Measurements from ENCODE around the gene GALNT13. TPM values are rescaled to one million over a fixed set of nuclear protein-coding genes. Genes with fewer than 3 reads are reported as not detected.

Gene GALNT13
- total RNA-seq, 1 donor from 2014 or later, result not detected

- H3K4me1 Mint-ChIP-seq (ENCODE audit: low read depth), result no peaks in the 10 kb centered on the region
- H3K36me3 Mint-ChIP-seq (ENCODE audit: low read depth), result no peaks in the 10 kb centered on the region
- DNase-seq (ENCODE audit: low spot score), result no peak
- H3K27ac Mint-ChIP-seq, result no peak overlapping the region
- H3K4me3 Mint-ChIP-seq (ENCODE audit: low read depth), result no peak overlapping the region
- intact Hi-C loops (cut with micrococcal nuclease), result no loop called here
- peaks cover 8% of the 10 kb centered on the region for H3K9me3 Mint-ChIP-seq
- no peaks in the 10 kb centered on the region for H3K27me3 Mint-ChIP-seq (ENCODE audit: low read depth)
These were observed 99.5 kb downstream of the GALNT13 start for GRCh38 chr2:153971250-153971649.

DNA sequence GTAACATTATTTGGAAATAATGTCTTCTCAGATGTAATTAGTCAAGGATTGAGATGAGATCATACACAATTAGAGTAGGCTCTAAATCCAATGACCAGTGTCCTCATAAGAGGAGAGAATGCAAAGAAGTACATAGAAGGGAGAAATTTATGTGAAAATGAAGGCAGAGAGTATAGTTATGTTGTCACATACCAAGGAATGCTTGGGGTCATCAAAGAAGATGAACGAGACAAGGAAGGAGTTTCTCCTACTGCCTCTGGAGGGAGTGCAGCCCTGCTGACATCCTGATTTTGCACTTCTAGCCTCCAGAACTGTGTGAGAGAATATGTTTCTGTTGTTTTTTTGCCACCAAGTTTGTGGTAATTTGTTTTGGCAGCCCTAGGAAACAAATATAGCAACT lies 100.1 kb downstream of the GALNT13 start:
- intact Hi-C loops (cut with micrococcal nuclease), result no loop called here
- H3K9me3 Mint-ChIP-seq, result peaks cover 8% of the 10 kb centered on the region
- no peak overlapping the region for H3K4me3 Mint-ChIP-seq (ENCODE audit: low read depth)
- DNase-seq (ENCODE audit: low spot score), result no peak
- no peak overlapping the region for H3K27ac Mint-ChIP-seq
- no peaks in the 10 kb centered on the region for H3K27me3 Mint-ChIP-seq (ENCODE audit: low read depth)
- no peaks in the 10 kb centered on the region for H3K36me3 Mint-ChIP-seq (ENCODE audit: low read depth)
- no peaks in the 10 kb centered on the region for H3K4me1 Mint-ChIP-seq (ENCODE audit: low read depth)

DNA sequence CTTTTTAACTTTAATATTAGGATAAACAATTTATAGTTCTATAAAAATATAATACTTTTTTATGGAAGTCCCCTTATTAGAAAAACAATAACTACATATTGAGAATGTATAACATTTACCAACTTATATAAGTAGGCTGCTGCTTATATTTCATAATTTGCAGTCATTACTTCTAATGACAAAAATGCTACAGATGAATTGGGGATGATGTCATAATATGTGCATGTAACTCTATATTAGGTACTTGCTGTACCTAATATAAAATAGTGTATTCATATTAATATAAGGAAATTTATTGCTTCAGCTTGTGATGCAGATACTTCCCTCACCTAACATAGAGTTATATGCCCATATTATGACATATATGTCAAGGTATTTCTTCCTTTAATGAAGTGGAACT lies 100.7 kb downstream of the GALNT13 start:
- Mint-ChIP-seq H3K4me1 (ENCODE audit: low read depth) (no peaks in the 10 kb centered on the region), H3K27ac (no peak overlapping the region), H3K36me3 (ENCODE audit: low read depth) (no peaks in the 10 kb centered on the region), H3K4me3 (ENCODE audit: low read depth) (no peak overlapping the region), H3K27me3 (ENCODE audit: low read depth) (no peaks in the 10 kb centered on the region), H3K9me3 (peaks cover 8% of the 10 kb centered on the region)
- no peak for DNase-seq (ENCODE audit: low spot score)
- intact Hi-C loops (cut with micrococcal nuclease), result no loop called here

- H3K27me3 Mint-ChIP-seq (ENCODE audit: low read depth), result no peaks in the 10 kb centered on the region
- H3K9me3 Mint-ChIP-seq, result peaks cover 17% of the 10 kb centered on the region
- intact Hi-C loops (cut with micrococcal nuclease), result no loop called here
- no peak overlapping the region for H3K4me3 Mint-ChIP-seq (ENCODE audit: low read depth)
- H3K27ac Mint-ChIP-seq, result no peak overlapping the region
- H3K36me3 Mint-ChIP-seq (ENCODE audit: low read depth), result no peaks in the 10 kb centered on the region
- DNase-seq (ENCODE audit: low spot score), result no peak
- no peaks in the 10 kb centered on the region for H3K4me1 Mint-ChIP-seq (ENCODE audit: low read depth)
These were observed 114.9 kb downstream of the GALNT13 start for GRCh38 chr2:153986488-153987229.

GRCh38 chr2:153990771-153991170 lies 119.0 kb downstream of the GALNT13 start:
- Mint-ChIP-seq H3K27ac (no peak overlapping the region), H3K4me1 (ENCODE audit: low read depth) (no peaks in the 10 kb centered on the region), H3K4me3 (ENCODE audit: low read depth) (no peak overlapping the region), H3K9me3 (peaks cover 33% of the 10 kb centered on the region), H3K36me3 (ENCODE audit: low read depth) (no peaks in the 10 kb centered on the region), H3K27me3 (ENCODE audit: low read depth) (no peaks in the 10 kb centered on the region)
- intact Hi-C loops (cut with micrococcal nuclease), result no loop called here
- DNase-seq (ENCODE audit: low spot score), result no peak

DNA sequence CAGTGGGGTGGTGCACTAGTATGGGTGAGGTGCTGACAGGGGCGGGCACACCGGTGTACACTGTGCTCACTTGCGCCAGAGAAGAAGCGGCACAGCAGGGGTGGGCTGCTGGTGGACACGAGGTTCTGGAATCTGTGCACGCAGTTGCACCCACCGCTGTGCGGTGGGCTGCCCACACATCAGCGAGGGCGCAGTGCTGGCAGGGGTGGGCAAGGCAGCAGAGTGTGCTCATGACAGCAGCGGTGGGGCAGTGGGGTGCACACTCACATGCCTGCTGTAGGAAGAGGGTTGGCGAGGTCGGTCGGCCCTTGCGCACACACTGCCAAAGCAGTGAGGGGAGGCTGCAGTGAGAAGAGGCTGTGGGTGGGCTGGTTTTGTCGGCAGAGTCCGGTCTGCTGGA lies 141.8 kb downstream of the GALNT13 start:
- no peak for DNase-seq (ENCODE audit: low spot score)
- H3K4me3 Mint-ChIP-seq (ENCODE audit: low read depth), result no peak overlapping the region
- H3K27me3 Mint-ChIP-seq (ENCODE audit: low read depth), result no peaks in the 10 kb centered on the region
- H3K4me1 Mint-ChIP-seq (ENCODE audit: low read depth), result no peaks in the 10 kb centered on the region
- no peaks in the 10 kb centered on the region for H3K36me3 Mint-ChIP-seq (ENCODE audit: low read depth)
- no peak overlapping the region for H3K27ac Mint-ChIP-seq
- intact Hi-C loops (cut with micrococcal nuclease), result no loop called here
- peaks cover 45% of the 10 kb centered on the region for H3K9me3 Mint-ChIP-seq

GRCh38 chr2:154015233-154015632 lies 143.5 kb downstream of the GALNT13 start:
- Mint-ChIP-seq H3K27ac (no peak overlapping the region), H3K36me3 (ENCODE audit: low read depth) (no peaks in the 10 kb centered on the region), H3K27me3 (ENCODE audit: low read depth) (no peaks in the 10 kb centered on the region), H3K4me3 (ENCODE audit: low read depth) (no peak overlapping the region), H3K4me1 (ENCODE audit: low read depth) (no peaks in the 10 kb centered on the region), H3K9me3 (peaks cover 38% of the 10 kb centered on the region)
- DNase-seq (ENCODE audit: low spot score), result no peak
- intact Hi-C loops (cut with micrococcal nuclease), result no loop called here

GRCh38 chr2:154029504-154029903 lies 157.8 kb downstream of the GALNT13 start:
- Mint-ChIP-seq H3K4me3 (ENCODE audit: low read depth) (no peak overlapping the region), H3K27ac (no peak overlapping the region), H3K9me3 (peaks cover 28% of the 10 kb centered on the region), H3K36me3 (ENCODE audit: low read depth) (no peaks in the 10 kb centered on the region), H3K4me1 (ENCODE audit: low read depth) (no peaks in the 10 kb centered on the region), H3K27me3 (ENCODE audit: low read depth) (no peaks in the 10 kb centered on the region)
- intact Hi-C loops (cut with micrococcal nuclease), result no loop called here
- no peak for DNase-seq (ENCODE audit: low spot score)

GRCh38 chr2:154032220-154032619 lies 160.5 kb downstream of the GALNT13 start:
- Mint-ChIP-seq H3K27me3 (ENCODE audit: low read depth) (no peaks in the 10 kb centered on the region), H3K27ac (no peak overlapping the region), H3K4me1 (ENCODE audit: low read depth) (no peaks in the 10 kb centered on the region), H3K9me3 (peaks cover 14% of the 10 kb centered on the region), H3K4me3 (ENCODE audit: low read depth) (no peak overlapping the region), H3K36me3 (ENCODE audit: low read depth) (no peaks in the 10 kb centered on the region)
- no peak for DNase-seq (ENCODE audit: low spot score)
- intact Hi-C loops (cut with micrococcal nuclease), result no loop called here

DNA sequence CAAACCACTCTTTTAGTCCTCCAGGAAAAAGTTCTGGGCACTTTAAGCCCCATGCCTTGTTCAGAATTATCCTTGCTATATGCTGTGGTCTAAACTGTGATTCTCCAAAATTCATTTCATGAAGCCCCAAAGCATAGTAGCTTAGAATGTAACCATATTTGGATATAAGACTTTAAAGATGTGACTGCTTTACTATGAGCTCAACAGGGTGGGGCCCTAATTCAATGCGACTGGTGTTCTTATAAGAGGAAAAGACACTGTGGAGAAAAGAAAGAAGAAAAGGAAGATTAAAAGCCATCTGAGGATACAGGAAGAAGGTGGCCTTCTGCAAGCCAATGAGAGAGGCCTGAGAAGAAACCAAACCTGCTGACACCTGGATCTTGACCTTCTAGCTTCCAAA lies 174.8 kb downstream of the GALNT13 start:
- H3K36me3 Mint-ChIP-seq (ENCODE audit: low read depth), result no peaks in the 10 kb centered on the region
- H3K9me3 Mint-ChIP-seq, result peaks cover 9% of the 10 kb centered on the region
- no peaks in the 10 kb centered on the region for H3K27me3 Mint-ChIP-seq (ENCODE audit: low read depth)
- no peaks in the 10 kb centered on the region for H3K4me1 Mint-ChIP-seq (ENCODE audit: low read depth)
- H3K27ac Mint-ChIP-seq, result no peak overlapping the region
- H3K4me3 Mint-ChIP-seq (ENCODE audit: low read depth), result no peak overlapping the region
- intact Hi-C loops (cut with micrococcal nuclease), result no loop called here
- no peak for DNase-seq (ENCODE audit: low spot score)

- Mint-ChIP-seq H3K4me1 (ENCODE audit: low read depth) (no peaks in the 10 kb centered on the region), H3K36me3 (ENCODE audit: low read depth) (no peaks in the 10 kb centered on the region), H3K9me3 (peaks cover 5% of the 10 kb centered on the region), H3K27ac (no peak overlapping the region), H3K27me3 (ENCODE audit: low read depth) (no peaks in the 10 kb centered on the region), H3K4me3 (ENCODE audit: low read depth) (no peak overlapping the region)
- no peak for DNase-seq (ENCODE audit: low spot score)
- intact Hi-C loops (cut with micrococcal nuclease), result no loop called here
These were observed 177.2 kb downstream of the GALNT13 start for GRCh38 chr2:154048905-154049304.

DNA sequence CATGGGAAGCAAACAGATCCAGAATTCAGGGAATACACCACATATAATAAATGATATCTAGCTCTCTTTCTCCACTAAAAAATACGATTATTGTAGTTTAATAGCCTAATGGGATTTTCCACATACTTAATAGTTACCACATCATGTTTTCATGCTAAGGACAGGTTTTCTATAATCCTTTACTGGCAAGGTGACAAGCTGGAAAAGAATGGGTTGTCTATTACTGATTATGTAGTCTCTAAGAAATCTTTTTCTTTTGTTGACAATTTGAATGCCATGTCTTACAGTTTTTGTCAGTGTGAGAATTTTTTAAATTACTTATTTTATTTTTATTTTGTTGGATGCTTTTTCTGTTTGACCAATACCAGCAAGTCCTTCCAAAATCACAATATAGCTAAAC lies 177.8 kb downstream of the GALNT13 start:
- intact Hi-C loops (cut with micrococcal nuclease), result no loop called here
- Mint-ChIP-seq H3K27ac (no peak overlapping the region), H3K36me3 (ENCODE audit: low read depth) (no peaks in the 10 kb centered on the region), H3K4me1 (ENCODE audit: low read depth) (no peaks in the 10 kb centered on the region), H3K4me3 (ENCODE audit: low read depth) (no peak overlapping the region), H3K27me3 (ENCODE audit: low read depth) (no peaks in the 10 kb centered on the region), H3K9me3 (peaks cover 5% of the 10 kb centered on the region)
- DNase-seq (ENCODE audit: low spot score), result no peak

DNA sequence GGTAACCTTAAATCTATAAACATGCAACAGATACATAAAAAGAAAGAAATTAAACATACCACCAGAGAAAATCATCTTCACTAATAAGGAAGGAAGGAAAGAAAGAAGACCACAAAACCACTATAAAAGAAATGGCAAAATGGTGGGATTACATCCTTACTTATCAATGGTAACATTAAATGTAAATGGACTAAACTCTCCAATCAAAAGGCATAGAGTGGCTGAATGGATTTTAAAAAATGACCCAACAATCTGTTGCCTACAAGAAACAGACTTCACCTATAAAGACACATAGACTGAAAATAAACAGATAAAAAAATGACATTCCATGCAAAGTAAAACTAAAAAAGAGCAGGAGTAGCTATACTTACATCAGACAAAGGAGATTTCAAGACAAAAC lies 195.4 kb downstream of the GALNT13 start:
- Mint-ChIP-seq H3K4me3 (ENCODE audit: low read depth) (no peak overlapping the region), H3K9me3 (peaks cover 35% of the 10 kb centered on the region), H3K36me3 (ENCODE audit: low read depth) (no peaks in the 10 kb centered on the region), H3K27ac (no peak overlapping the region), H3K4me1 (ENCODE audit: low read depth) (no peaks in the 10 kb centered on the region), H3K27me3 (ENCODE audit: low read depth) (no peaks in the 10 kb centered on the region)
- DNase-seq (ENCODE audit: low spot score), result no peak
- intact Hi-C loops (cut with micrococcal nuclease), result no loop called here

DNA sequence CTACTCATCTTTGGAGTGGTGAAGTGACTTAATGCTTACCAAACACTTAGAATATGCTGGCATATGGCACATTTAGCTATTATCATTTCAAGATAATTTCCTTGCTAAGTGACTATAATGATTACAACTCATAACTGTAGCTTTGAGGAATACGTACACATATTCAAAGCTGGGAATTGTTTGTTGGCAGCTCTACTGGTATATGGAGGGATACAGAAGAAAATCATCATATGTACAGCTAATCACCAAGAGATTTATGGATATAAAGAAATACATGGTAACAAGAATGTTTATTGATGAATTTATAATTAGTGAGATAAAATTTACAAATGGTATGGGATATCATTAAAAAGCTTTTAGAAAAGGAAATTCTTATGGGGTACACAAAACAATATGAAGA lies 207.2 kb downstream of the GALNT13 start:
- intact Hi-C loops (cut with micrococcal nuclease), result no loop called here
- H3K4me1 Mint-ChIP-seq (ENCODE audit: low read depth), result no peaks in the 10 kb centered on the region
- peaks cover 13% of the 10 kb centered on the region for H3K9me3 Mint-ChIP-seq
- no peak overlapping the region for H3K4me3 Mint-ChIP-seq (ENCODE audit: low read depth)
- DNase-seq (ENCODE audit: low spot score), result no peak
- H3K27ac Mint-ChIP-seq, result no peak overlapping the region
- no peaks in the 10 kb centered on the region for H3K36me3 Mint-ChIP-seq (ENCODE audit: low read depth)
- H3K27me3 Mint-ChIP-seq (ENCODE audit: low read depth), result no peaks in the 10 kb centered on the region

Data from activated T-helper 2 cell treated with anti-CD3 and anti-CD28 coated beads, Interferon-gamma antibody, Interleukin-2, Interleukin-4, amounts not matched to agents 10 μg/mL and 5 μg/mL and 100 μg/mL, durations not matched to agents 14 hours and 24 hours and 36 hours (primary cell).